ENCODE results near the gene SUPT20HL2. TPM values are rescaled to one million over a fixed set of nuclear protein-coding genes. Genes with fewer than 3 reads are reported as not detected.

The SUPT20HL2 gene
- total and polyA plus RNA-seq, 8 donors = not detected

GRCh38 chrX:24350217-24350616 is 36.3 kb upstream of the SUPT20HL2 start:
- DNase-seq (no peak), ATAC-seq (no peak)
- Histone ChIP-seq H3K4me1 (no peaks in the 10 kb centered on the region), H3K4me3 (no peak overlapping the region), H3K27me3 (no peaks in the 10 kb centered on the region), H3K27ac (no peak overlapping the region), H3K9me3 (no peaks in the 10 kb centered on the region), H3K36me3 (no peaks in the 10 kb centered on the region)
- intact Hi-C loops (cut with DNase I) = no loop called here
- TF ChIP-seq, protein P1, sequence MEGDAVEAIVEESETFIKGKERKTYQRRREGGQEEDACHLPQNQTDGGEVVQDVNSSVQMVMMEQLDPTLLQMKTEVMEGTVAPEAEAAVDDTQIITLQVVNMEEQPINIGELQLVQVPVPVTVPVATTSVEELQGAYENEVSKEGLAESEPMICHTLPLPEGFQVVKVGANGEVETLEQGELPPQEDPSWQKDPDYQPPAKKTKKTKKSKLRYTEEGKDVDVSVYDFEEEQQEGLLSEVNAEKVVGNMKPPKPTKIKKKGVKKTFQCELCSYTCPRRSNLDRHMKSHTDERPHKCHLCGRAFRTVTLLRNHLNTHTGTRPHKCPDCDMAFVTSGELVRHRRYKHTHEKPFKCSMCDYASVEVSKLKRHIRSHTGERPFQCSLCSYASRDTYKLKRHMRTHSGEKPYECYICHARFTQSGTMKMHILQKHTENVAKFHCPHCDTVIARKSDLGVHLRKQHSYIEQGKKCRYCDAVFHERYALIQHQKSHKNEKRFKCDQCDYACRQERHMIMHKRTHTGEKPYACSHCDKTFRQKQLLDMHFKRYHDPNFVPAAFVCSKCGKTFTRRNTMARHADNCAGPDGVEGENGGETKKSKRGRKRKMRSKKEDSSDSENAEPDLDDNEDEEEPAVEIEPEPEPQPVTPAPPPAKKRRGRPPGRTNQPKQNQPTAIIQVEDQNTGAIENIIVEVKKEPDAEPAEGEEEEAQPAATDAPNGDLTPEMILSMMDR (IDR thresholded peaks at IDR 0.05) = no peak

DNA sequence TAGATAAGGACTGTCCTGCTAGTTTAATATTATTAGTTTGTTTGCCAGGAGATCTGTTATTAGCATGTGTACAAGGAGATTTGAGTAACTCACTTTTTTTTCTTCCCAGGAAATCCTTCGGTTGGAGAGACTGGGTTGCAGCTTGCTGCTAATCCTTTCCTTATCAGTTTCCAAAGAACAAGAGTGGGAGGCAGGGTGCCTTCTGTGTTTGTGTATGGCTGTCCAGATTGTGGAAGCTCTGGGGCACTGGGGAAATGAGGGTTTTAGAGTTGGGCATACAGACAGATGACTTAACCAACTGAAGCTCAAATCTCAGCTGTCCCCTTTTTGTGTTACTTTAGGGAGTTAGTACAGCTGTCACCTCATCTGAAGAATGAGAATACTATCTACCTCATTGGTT is 34.0 kb upstream of the SUPT20HL2 start:
- H3K9me3 ChIP-seq = no peaks in the 10 kb centered on the region
- intact Hi-C loops (cut with DNase I) = no loop called here
- TF ChIP-seq, protein P1 (IDR thresholded peaks at IDR 0.05) = no peak
- ATAC-seq = no peak
- DNase-seq = no peak
- no peak overlapping the region for H3K27ac ChIP-seq
- H3K4me1 ChIP-seq = no peaks in the 10 kb centered on the region
- no peaks in the 10 kb centered on the region for H3K27me3 ChIP-seq
- H3K36me3 ChIP-seq = no peaks in the 10 kb centered on the region
- H3K4me3 ChIP-seq = no peak overlapping the region

- Histone ChIP-seq H3K27me3 (no peaks in the 10 kb centered on the region), H3K27ac (no peak overlapping the region), H3K9me3 (no peaks in the 10 kb centered on the region), H3K4me1 (no peaks in the 10 kb centered on the region), H3K36me3 (no peaks in the 10 kb centered on the region), H3K4me3 (no peak overlapping the region)
- ATAC-seq = no peak
- TF ChIP-seq, protein P1 (IDR thresholded peaks at IDR 0.05) = no peak
- intact Hi-C loops (cut with DNase I) = no loop called here
- DNase-seq = no peak
Observed at GRCh38 chrX:24343719-24344118, 29.9 kb upstream of the SUPT20HL2 start.

DNA sequence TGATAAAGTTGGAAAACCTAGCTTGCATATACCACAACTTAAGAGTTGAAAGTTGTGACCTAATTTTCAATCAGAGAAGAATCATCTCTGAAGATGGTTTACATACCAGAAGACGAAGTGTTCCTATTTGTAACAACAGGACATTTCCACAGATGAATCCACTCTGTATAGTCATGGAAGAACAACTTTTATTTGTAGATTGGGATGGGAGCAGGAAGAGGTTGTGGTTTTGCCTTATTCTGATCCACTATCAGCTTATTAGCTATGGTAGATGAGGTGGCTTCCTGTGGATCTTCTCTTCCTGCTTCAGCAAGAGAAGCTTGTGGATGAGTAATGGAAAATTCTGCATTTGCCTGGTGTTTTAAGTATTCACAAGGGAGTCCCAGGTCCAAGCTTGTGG is 27.9 kb upstream of the SUPT20HL2 start:
- Histone ChIP-seq H3K36me3 (no peaks in the 10 kb centered on the region), H3K9me3 (no peaks in the 10 kb centered on the region), H3K27me3 (no peaks in the 10 kb centered on the region), H3K4me1 (no peaks in the 10 kb centered on the region), H3K4me3 (no peak overlapping the region), H3K27ac (no peak overlapping the region)
- DNase-seq = no peak
- TF ChIP-seq, protein P1 (IDR thresholded peaks at IDR 0.05) = no peak
- ATAC-seq = no peak
- intact Hi-C loops (cut with DNase I) = no loop called here

DNA sequence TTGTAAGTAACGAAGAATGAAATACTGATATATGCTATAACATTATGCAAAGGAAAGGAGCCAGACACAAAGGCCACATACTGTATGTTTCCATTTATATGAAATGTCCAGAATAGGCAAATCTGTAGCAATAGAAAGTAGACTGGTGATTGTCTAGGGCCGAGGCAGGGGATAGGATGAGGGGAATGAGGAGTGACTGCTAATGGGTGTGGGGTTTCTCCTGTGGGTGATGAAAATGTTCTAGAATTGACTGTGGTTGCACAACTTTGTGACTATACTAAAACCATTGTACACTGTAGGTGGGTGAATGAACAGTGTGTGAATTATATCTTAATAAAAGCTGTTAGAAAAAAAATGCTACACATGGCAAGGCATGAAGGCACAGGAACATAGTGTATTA is 26.6 kb upstream of the SUPT20HL2 start:
- intact Hi-C loops (cut with DNase I) = no loop called here
- H3K27me3 ChIP-seq = no peaks in the 10 kb centered on the region

More for the DNA sequence above, 26.6 kb upstream of the SUPT20HL2 start:
- no peaks in the 10 kb centered on the region for H3K36me3 ChIP-seq
- H3K9me3 ChIP-seq = no peaks in the 10 kb centered on the region
- H3K4me1 ChIP-seq = no peaks in the 10 kb centered on the region
- no peak overlapping the region for H3K27ac ChIP-seq
- ATAC-seq (no peak), DNase-seq (no peak)
- H3K4me3 ChIP-seq = no peak overlapping the region
- TF ChIP-seq, protein P1 (IDR thresholded peaks at IDR 0.05) = no peak

All from left lung (tissue), 10 donors.